Sigmoid colon (tissue), 7 donors: Measurements from ENCODE around the gene PRKACG. TPM values are rescaled to one million over a fixed set of nuclear protein-coding genes. Genes with fewer than 3 reads are reported as not detected.

Experiments used
- DNase-seq: peaks from one replicate; pipeline ENCODE4 v3.0.0-alpha.2; 2019
- H3K27ac ChIP-seq, 4 donors: fragments of 200-600 bp; sonication (generic); one replicate each; pipeline ENCODE4 v1.5.1; 2016 to 2019; ENCODE audit warnings: mild to moderate bottlenecking in 1 of 4
- H3K27me3 ChIP-seq, 3 donors: fragments of 200-600 bp; sonication (generic); one replicate each; pipeline ENCODE4 v1.5.1; 2019; ENCODE audit warnings: mild to moderate bottlenecking in 1 of 3
- H3K36me3 ChIP-seq, 4 donors: fragments of 200-600 bp; sonication (generic); one replicate each; pipeline ENCODE4 v1.5.1; 2016 to 2019
- H3K4me1 ChIP-seq, 4 donors: fragments of 200-600 bp; sonication (generic); one replicate each; pipeline ENCODE4 v1.5.1; 2017 to 2019
- H3K4me3 ChIP-seq, 4 donors: fragments of 200-600 bp; sonication (generic); one replicate each; pipeline ENCODE4 v1.5.1; 2017 to 2019; ENCODE audit warnings: mild to moderate bottlenecking in 2 of 4, moderate library complexity in 1 of 4
- H3K9me3 ChIP-seq, 4 donors: fragments of 200-600 bp in 3 of 4; sonication (generic) in 3 of 4; one replicate each; pipeline versions ENCODE4 v1.5.1 to v1.6.1; 2013 to 2019
- EP300 ChIP-seq, 4 donors: sonication (generic); formaldehyde crosslinking; IDR thresholded peaks; one replicate each; pipeline ENCODE4 v1.6.1; 2017; ENCODE audit warnings: antibody characterized with exemption in 4 of 4
- POLR2A ChIP-seq, 2 donors: fragments of 450-650 bp; IDR thresholded peaks; one replicate each; pipeline ENCODE4 v1.6.1; 2016; ENCODE audit warnings: antibody characterized with exemption in 2 of 2, mild to moderate bottlenecking in 2 of 2, moderate library complexity in 2 of 2
- POLR2AphosphoS5 ChIP-seq, 4 donors: sonication (generic); formaldehyde crosslinking; IDR thresholded peaks; one replicate each; pipeline ENCODE4 v1.6.1; 2017; ENCODE audit warnings: antibody characterized with exemption in 4 of 4
- WGBS, 2 donors: extraction: QIAGEN DNeasy Blood & Tissue Kit; methylation state at CpG; one replicate each; pipeline ENCODE4 v1.1.7; 2013; 5-methylcytosine and 5-hydroxymethylcytosine counted together
- intact Hi-C: fragments of 100-400 bp; cut with DNase I; formaldehyde crosslinking; loops from one replicate; pipeline ENCODE4 v1.15.1; 2023
- polyA plus RNA-seq, 3 donors: library from polyadenylated mRNA; stranded (reverse); fragments of 200-250 nt; gene quantifications; one replicate each; pipeline ENCODE4 v1.2.3, GENCODE V29; 2013
- total RNA-seq, 4 donors: library from RNA; depleted of rRNA; stranded (reverse); fragments of >200 nt; gene quantifications; one replicate each; pipeline ENCODE4 v1.1.0, GENCODE V29; 2016
- TF ChIP-seq, protein P1 (sequence below), 4 experiments: fragments of 450-650 bp in 3 of 4; fragments of 200-600 bp in 1 of 4; IDR thresholded peaks; one replicate each; pipeline ENCODE4 v1.5.1; 2016 to 2019; ENCODE audit warnings: antibody characterized with exemption in 4 of 4, mild to moderate bottlenecking in 3 of 4, moderate library complexity in 2 of 4
- donor health status: healthy with polysubstance abuse.
- donor health status: Bipolar disorder and iron deficiency.
- donor health status: healthy.

Gene PRKACG
- total and polyA plus RNA-seq, 7 donors, result not detected

- no peaks in the 10 kb centered on the region for H3K9me3 ChIP-seq
- 85 to 91% methylated on average over 1 of the region's 1 CpG for WGBS, 2 donors
- H3K4me3 ChIP-seq, result no peak overlapping the region
- no peaks in the 10 kb centered on the region for H3K27me3 ChIP-seq
- TF ChIP-seq, protein P1, sequence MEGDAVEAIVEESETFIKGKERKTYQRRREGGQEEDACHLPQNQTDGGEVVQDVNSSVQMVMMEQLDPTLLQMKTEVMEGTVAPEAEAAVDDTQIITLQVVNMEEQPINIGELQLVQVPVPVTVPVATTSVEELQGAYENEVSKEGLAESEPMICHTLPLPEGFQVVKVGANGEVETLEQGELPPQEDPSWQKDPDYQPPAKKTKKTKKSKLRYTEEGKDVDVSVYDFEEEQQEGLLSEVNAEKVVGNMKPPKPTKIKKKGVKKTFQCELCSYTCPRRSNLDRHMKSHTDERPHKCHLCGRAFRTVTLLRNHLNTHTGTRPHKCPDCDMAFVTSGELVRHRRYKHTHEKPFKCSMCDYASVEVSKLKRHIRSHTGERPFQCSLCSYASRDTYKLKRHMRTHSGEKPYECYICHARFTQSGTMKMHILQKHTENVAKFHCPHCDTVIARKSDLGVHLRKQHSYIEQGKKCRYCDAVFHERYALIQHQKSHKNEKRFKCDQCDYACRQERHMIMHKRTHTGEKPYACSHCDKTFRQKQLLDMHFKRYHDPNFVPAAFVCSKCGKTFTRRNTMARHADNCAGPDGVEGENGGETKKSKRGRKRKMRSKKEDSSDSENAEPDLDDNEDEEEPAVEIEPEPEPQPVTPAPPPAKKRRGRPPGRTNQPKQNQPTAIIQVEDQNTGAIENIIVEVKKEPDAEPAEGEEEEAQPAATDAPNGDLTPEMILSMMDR (IDR thresholded peaks at IDR 0.05), result no peak
- TF ChIP-seq POLR2AphosphoS5 (IDR thresholded peaks at IDR 0.05), result no peak
- TF ChIP-seq EP300 (IDR thresholded peaks at IDR 0.05), result no peak
- no peak for TF ChIP-seq POLR2A (IDR thresholded peaks at IDR 0.05)
- peaks cover 0 to 18% (median 7%) of the 10 kb centered on the region in 4 donors for H3K4me1 ChIP-seq
- H3K27ac ChIP-seq, result no peak overlapping the region
- intact Hi-C loops, result no loop called here
- DNase-seq, result no peak
- H3K36me3 ChIP-seq, result no peaks in the 10 kb centered on the region
These were observed 47.4 kb downstream of the PRKACG start for GRCh38 chr9:68966496-68966944.

GRCh38 chr9:68964765-68965164, 49.1 kb downstream of the PRKACG start:
- no peaks in the 10 kb centered on the region for H3K9me3 ChIP-seq
- no peak for TF ChIP-seq POLR2A (IDR thresholded peaks at IDR 0.05)
- TF ChIP-seq, protein P1 (IDR thresholded peaks at IDR 0.05), result no peak
- H3K4me3 ChIP-seq, result no peak overlapping the region
- 44 to 78% methylated on average over 3 of the region's 3 CpGs for WGBS, 2 donors
- DNase-seq, result no peak
- peaks cover 0 to 18% (median 7%) of the 10 kb centered on the region in 4 donors for H3K4me1 ChIP-seq
- no peaks in the 10 kb centered on the region for H3K36me3 ChIP-seq
- no peaks in the 10 kb centered on the region for H3K27me3 ChIP-seq
- peak overlapping the region in 3 of 4 donors; percentile 55 to 63 (median 58) for H3K27ac ChIP-seq
- intact Hi-C loops, result no loop called here

- Histone ChIP-seq H3K27ac (peak overlapping the region in 3 of 4 donors; percentile 55 to 63 (median 58)), H3K9me3 (no peaks in the 10 kb centered on the region), H3K4me3 (no peak overlapping the region), H3K27me3 (no peaks in the 10 kb centered on the region), H3K4me1 (peaks cover 0 to 18% (median 7%) of the 10 kb centered on the region in 4 donors), H3K36me3 (no peaks in the 10 kb centered on the region)
- DNase-seq, result no peak
- TF ChIP-seq POLR2A (IDR thresholded peaks at IDR 0.05), result no peak
- TF ChIP-seq, protein P1 (IDR thresholded peaks at IDR 0.05), result no peak
- no peak for TF ChIP-seq POLR2AphosphoS5 (IDR thresholded peaks at IDR 0.05)
- TF ChIP-seq EP300 (IDR thresholded peaks at IDR 0.05), result no peak
- intact Hi-C loops, result no loop called here
- 17 to 61% methylated on average over 3 of the region's 3 CpGs for WGBS, 2 donors
These were observed 49.8 kb downstream of the PRKACG start for GRCh38 chr9:68964102-68964541.

GRCh38 chr9:68963416-68963815, 50.5 kb downstream of the PRKACG start:
- Histone ChIP-seq H3K4me3 (no peak overlapping the region), H3K36me3 (no peaks in the 10 kb centered on the region), H3K27ac (peak overlapping the region in 3 of 4 donors; percentile 55 to 63 (median 58)), H3K4me1 (peaks cover 0 to 18% (median 7%) of the 10 kb centered on the region in 4 donors), H3K9me3 (no peaks in the 10 kb centered on the region), H3K27me3 (no peaks in the 10 kb centered on the region)
- intact Hi-C loops, result no loop called here
- 21 to 70% methylated on average over 3 of the region's 3 CpGs for WGBS, 2 donors
- no peak for DNase-seq
- TF ChIP-seq, protein P1 (IDR thresholded peaks at IDR 0.05), result no peak
- no peak for TF ChIP-seq EP300 (IDR thresholded peaks at IDR 0.05)
- TF ChIP-seq POLR2A (IDR thresholded peaks at IDR 0.05), result no peak
- no peak for TF ChIP-seq POLR2AphosphoS5 (IDR thresholded peaks at IDR 0.05)

Other genes starting within 250 kb of the PRKACG start
- 1 to 10 TPM; 3.4 to 8.7 (median 5.6) TPM for gene FXN, start 21.6 kb upstream of the PRKACG start, total RNA-seq
- gene FXN, start 21.6 kb upstream of the PRKACG start, polyA plus RNA-seq, result 10 to 100 TPM; 10.2 to 16.1 (median 10.2) TPM
- 10 to 100 TPM; 16.1 to 27.8 (median 24.9) TPM for gene TJP2, start 160.2 kb upstream of the PRKACG start, total RNA-seq
- 10 to 100 TPM; 44.4 to 46.5 (median 45.5) TPM for gene TJP2, start 160.2 kb upstream of the PRKACG start, polyA plus RNA-seq